HG03039 (cell line): Measurements from ENCODE around the gene TRIM43B.
"Not testable (repeated sequence)": the region's sequence is repeated elsewhere in the genome, so short reads cannot be mapped to it uniquely, and the experiment has no call there.

Source experiments
- ATAC-seq: cut with Tn5 transposase; IDR thresholded peaks from one replicate; pipeline ENCODE4 v1.9.1; 2021; ENCODE audit warnings: mild to moderate bottlenecking, moderate library complexity; ENCODE audit not compliant: unreplicated experiment

Gene TRIM43B

GRCh38 chr2:95484654-95485053, at the start of gene TRIM43B:
TSS of gene TRIM43B (minus strand) at chr2:95484754. CDS start at chr2:95482714, 2,040 bp downstream.
- ATAC-seq: not testable (repeated sequence)

- ATAC-seq: no peak
Observed at GRCh38 chr2:95531254-95531771, 46.8 kb upstream of the TRIM43B start.

- peak; percentile 60 for ATAC-seq
Observed at GRCh38 chr2:95530734-95531133, 46.2 kb upstream of the TRIM43B start.

- ATAC-seq: peak; percentile 49
Observed at GRCh38 chr2:95526360-95527341, 42.1 kb upstream of the TRIM43B start.

DNA sequence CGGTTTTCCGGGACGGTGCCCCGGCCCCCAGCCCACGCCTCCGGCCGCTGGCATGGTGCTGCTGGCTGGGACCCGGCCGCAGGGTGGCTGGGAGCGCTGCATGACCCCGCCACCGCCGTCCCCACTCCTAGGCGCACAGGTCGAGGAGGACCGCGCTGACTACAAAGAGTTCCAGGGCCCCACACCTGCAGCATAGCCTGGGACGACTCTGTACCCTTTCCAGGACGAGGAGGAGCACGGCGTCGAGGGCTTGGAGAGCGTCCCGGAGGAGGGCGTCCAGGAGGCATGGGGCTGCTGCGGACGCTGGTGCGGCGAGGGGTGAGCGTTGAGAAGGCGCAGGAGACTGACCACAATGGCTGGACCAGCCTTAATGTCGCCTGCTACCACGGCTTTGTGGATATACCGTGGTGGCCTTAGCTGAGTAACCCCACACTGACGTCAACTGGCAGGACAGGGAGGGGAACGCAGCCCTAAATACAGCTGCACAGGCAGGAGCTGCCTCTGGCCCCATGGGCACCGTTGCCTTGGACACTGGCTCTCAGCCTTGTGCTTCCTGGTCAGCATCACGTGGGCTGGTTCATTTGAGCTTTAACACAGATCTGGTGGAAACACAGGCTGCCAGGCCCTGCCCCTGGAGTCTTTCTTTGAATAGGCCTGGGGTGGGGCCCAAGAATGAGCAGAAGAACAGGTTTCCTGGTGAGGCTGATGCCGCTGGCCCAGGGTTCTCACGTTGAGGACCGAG, 40.9 kb upstream of the TRIM43B start:
- ATAC-seq: no peak

GRCh38 chr2:95524195-95524594, 39.6 kb upstream of the TRIM43B start:
- ATAC-seq: no peak

DNA sequence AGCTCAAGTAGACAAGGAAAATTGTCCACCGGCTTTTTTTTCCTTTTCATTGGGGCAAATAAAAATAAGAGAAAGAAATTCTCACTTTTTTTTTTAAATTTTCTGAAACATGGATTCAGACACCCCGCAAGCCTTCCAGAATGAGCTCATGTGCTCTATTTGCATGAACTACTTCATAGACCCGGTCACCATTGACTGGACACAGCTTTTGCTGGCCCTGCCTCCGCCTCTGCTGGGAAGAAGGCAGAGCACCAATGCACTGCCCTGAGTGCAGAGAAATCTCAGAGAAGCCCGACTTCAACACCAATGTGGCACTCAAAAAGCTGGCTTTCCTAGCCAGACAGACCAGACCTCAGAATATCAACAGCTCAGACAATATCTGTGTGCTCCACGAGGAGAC, 30.2 kb upstream of the TRIM43B start:
- ATAC-seq: no peak

GRCh38 chr2:95514226-95514625, 29.7 kb upstream of the TRIM43B start:
- ATAC-seq: not testable (repeated sequence)

DNA sequence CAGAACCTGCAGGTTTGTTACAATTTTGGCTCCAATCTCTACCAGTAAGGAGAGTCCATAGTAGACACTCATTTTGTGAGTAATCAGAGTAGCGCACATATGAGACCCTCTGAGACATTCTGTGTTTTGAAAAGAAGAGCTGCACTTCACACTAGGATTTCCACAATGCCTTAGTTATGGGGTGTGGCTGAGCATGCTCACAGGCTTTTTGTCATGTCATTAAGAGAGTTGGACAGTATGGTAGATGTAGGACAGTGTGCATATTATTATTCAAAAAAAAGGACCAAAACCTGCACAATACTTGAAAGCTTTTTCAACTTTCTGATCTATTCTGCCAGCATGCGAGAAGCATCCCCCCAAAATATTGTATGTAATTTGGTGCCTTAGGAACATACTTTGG, 24.9 kb upstream of the TRIM43B start:
- no peak for ATAC-seq

DNA sequence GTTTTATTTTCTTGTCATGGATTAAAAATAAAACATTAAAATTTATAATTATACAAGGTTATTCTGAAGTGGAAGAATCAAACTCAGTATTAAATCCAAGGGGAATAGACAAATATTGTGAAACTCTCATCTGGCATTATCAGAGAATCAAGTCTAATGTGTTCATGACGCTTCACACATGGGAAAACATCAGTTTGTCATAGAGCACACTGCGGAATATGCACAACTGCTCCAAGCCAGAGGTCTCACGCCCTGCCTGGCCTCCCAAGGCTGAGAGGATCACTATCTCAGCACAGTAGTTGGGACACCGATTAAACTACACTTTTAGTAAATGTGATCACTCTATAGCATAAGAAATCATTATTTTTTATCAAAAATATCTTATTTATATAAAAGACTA, 20.7 kb upstream of the TRIM43B start:
- ATAC-seq: no peak

DNA sequence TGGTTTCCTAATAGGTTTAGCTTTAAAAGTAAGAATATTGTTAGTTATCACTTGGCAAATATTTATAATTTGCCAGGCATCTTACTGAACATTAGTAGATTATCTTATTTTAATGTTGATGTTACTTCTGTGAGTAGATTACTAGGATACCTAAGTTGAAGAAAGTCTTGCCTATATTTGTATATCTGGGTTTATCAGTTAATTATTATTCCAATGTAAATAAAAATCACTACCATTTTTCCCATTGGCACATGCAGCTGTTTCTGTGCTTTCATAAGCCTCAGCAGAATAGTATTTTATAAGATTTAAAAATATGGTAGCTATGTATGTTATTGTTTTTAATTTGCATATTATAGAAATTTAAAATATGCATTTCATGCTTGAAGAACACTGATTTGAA, 16.3 kb upstream of the TRIM43B start:
- no peak for ATAC-seq

DNA sequence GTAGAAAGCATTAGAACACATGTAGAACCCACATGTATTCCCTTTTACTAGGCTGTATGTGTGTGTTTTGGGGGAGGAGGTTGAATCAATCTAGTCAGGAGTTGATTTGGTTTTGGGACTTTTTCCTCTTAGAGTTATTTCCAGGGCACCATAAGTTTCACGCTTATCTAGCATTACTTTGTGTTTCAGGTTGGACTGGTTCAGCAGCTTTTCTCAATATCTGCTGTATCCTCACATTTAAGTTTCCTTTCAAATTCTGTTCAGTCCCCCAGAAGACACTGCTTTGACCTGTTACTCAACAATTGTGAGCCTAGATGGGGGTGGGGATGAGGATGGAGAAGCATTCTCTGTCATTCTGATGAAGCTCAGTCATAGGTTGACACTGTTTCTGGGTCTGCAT, 7.5 kb upstream of the TRIM43B start:
- not testable (repeated sequence) for ATAC-seq

DNA sequence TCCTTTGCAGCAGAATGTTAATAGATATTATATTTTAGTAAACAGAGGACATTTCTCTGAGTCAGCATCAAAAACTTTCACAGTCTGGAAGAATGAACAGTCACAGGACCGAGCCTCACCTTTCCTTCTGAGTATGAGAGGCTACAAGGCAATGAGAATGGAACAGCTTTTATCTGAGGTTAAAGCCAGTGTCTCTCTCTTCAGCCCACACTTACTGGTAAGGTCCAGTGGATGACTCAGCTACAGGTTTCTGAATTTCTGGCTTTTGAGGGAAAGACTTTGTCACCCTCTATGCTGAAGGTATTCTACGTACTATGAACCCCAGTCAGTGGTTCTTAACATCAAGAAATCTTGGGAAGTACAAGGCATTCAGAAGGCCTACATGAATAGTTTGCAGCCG, 9.5 kb downstream of the TRIM43B start:
- not testable (repeated sequence) for ATAC-seq

DNA sequence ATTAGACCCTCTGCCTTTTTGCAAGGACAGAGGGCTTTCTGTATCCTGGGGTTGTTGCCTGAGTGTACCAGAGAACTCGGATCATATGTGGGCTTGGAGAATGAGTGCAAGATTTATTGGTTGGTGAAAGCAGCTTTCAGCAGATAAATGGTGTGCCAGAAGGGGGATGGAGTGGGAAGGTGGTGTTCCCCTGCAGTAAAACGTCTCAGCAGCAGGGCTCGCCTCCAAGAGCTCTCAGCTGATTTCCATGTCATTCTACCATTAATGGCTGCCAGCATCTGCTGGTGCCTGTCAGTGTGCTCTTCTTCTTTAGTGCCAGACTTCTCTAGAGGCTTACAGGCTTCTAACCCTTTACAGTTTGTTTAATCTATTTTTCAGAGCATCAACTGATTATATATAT, 16.6 kb downstream of the TRIM43B start:
- ATAC-seq: not testable (repeated sequence)

DNA sequence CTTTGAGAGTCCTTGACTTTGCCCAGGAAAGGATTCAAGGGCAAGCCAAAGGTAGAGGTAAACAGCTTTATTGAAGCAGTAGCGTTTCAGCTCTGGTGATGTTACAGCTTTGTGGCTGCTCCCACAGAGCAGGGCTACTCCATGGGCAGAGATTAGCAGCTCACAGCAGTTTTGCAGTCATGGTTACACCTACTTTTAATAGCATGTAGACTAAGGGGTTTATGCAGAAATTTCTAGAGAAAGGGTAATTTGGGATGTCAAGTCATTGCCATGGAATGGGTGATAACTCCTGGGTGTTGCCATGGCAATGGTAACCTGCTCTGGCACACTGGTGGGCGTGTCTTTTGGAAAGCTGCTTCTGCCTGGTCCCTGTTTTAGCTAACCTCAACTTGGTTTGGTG, 18.0 kb downstream of the TRIM43B start:
- not testable (repeated sequence) for ATAC-seq

DNA sequence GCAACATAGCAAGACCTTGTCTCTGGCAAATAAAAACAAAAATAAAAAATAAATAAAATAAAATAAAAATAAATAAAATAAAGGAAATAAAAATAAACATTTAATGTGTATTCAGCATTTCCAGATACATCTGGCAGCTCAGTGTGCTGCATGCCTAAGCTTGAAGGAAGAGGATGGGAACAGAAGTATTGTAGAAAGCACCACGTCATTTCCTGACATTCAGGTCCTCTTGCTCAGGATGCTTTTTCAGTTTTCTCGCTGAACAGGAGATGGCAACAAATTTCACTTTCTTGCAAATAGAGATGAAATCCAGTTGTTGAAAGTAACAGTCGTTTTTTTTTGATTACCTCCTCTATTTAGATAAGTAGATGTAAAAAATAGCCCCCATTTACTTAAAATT, 21.3 kb downstream of the TRIM43B start:
- not testable (repeated sequence) for ATAC-seq

- not testable (repeated sequence) for ATAC-seq
Observed at GRCh38 chr2:95445317-95445716, 39.2 kb downstream of the TRIM43B start.

- not testable (repeated sequence) for ATAC-seq
Observed at GRCh38 chr2:95442474-95443099, 42.0 kb downstream of the TRIM43B start.

DNA sequence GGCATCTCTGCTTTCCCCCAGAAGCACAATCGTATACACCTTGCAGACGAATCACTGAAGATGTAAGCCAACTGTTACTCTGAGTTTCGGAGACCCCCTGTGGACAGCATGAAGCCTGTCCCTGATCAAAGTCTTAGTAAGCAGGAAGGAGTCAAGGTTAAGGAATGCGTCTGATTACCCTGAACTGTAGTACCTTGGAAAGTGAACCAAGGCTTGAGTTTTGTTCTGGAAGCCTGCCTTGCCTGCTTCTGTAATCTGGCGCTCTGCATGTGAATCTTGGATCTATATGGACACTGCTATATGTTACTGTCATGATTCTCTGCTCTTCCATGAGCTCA, 48.7 kb downstream of the TRIM43B start:
- not testable (repeated sequence) for ATAC-seq

DNA sequence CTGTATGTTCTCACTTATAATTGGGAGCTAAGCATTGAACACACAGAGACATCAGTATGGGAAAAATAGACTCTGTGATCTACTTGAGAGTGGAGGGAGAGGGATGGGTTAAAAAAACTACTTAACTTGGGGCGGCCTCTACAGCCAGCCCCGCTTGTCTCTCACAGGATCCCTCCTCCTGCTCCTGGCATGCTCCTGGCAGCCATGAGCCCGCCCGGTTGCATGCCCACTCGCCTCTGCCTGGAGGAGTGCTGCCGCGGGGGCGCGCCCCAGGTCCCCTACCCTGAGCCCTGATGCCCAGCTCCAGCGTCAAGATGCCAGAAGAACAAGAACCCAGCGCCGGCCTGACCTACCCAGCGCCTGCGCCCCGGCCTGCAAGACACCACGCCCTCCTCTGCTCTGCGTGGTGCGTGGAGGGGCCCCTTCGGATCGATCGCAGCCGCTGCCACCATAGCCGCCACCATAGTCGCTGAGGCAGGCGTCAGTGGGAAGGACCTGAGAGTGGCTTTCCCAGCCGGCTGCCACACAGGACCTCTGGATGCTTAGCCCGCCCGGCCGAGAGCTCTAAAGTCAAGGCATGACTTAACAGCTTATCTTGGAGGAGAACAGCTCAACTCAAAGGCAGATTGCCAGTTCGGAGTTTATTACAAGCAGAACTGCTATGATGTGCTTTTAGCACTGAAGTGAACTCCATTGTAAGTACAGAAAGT, 49.2 kb downstream of the TRIM43B start:
- ATAC-seq: not testable (repeated sequence)
